Ovary (tissue), 3 donors: ENCODE measurements around the gene METTL13.

Source experiments
- EP300 ChIP-seq: sonication (generic); formaldehyde crosslinking; IDR thresholded peaks from one replicate; pipeline ENCODE4 v1.6.1; 2017; ENCODE audit warnings: antibody characterized with exemption
- POLR2A ChIP-seq: fragments of 450-650 bp; IDR thresholded peaks from one replicate; pipeline ENCODE4 v1.6.1; 2017; ENCODE audit warnings: antibody characterized with exemption, mild to moderate bottlenecking, moderate library complexity
- TF ChIP-seq, protein P1 (sequence below), 3 donors: fragments of 450-650 bp in 2 of 3; fragments of 200-600 bp in 1 of 3; IDR thresholded peaks; one replicate each; pipeline versions ENCODE4 v1.5.1 to v1.8.0; 2016 to 2022; ENCODE audit warnings: antibody characterized with exemption in 3 of 3, mild to moderate bottlenecking in 1 of 3
- donor health status: DM: no; HTN: no; CAD: no.

DNA sequence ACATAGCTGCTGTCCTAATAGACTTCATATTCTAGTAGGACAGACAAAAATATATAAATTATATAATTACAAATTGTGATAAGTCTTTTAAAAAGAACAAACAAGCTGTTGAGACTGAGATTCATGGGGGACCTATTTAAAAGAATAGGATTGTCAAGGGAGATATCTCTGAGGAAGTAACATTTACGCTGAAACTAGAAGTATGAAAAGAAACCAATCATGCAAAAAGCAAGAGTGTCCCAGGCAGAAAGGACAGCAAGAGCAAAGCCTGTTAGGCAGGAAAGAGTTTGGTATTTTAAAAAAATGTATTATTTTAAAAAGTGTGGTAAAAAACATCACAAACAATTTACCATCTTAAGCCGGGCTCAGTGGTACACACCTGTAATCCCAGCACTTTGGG is 9.1 kb upstream of the METTL13 start:
- TF ChIP-seq, protein P1, sequence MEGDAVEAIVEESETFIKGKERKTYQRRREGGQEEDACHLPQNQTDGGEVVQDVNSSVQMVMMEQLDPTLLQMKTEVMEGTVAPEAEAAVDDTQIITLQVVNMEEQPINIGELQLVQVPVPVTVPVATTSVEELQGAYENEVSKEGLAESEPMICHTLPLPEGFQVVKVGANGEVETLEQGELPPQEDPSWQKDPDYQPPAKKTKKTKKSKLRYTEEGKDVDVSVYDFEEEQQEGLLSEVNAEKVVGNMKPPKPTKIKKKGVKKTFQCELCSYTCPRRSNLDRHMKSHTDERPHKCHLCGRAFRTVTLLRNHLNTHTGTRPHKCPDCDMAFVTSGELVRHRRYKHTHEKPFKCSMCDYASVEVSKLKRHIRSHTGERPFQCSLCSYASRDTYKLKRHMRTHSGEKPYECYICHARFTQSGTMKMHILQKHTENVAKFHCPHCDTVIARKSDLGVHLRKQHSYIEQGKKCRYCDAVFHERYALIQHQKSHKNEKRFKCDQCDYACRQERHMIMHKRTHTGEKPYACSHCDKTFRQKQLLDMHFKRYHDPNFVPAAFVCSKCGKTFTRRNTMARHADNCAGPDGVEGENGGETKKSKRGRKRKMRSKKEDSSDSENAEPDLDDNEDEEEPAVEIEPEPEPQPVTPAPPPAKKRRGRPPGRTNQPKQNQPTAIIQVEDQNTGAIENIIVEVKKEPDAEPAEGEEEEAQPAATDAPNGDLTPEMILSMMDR (IDR thresholded peaks at IDR 0.05) = no peak
- TF ChIP-seq POLR2A (no peak), EP300 (no peak)
